Stromal cell of bone marrow (primary cell): ENCODE measurements around the gene B3GNT9.
A peak's percentile ranks its signal among the peaks of the same experiment; 100 is the strongest.
"Not testable (repeated sequence)": the region's sequence is repeated elsewhere in the genome, so short reads cannot be mapped to it uniquely, and the experiment has no call there.

Experiments used
- DNase-seq: peaks from one replicate; pipeline ENCODE4 v3.0.0-alpha.2; 2012; ENCODE audit warnings: low read depth

B3GNT9 gene

GRCh38 chr16:67150047-67150832, 558 bp downstream of the B3GNT9 start:
- DNase-seq = no peak

- no peak for DNase-seq
Observed at GRCh38 chr16:67149276-67150046, 1.3 kb downstream of the B3GNT9 start.

GRCh38 chr16:67148656-67149275, 2.0 kb downstream of the B3GNT9 start:
- DNase-seq = no peak

- DNase-seq = no peak
Observed at GRCh38 chr16:67148221-67148620, 2.6 kb downstream of the B3GNT9 start.

GRCh38 chr16:67147437-67148140, 3.2 kb downstream of the B3GNT9 start:
- DNase-seq = no peak

GRCh38 chr16:67146523-67147357, 4.1 kb downstream of the B3GNT9 start:
- no peak for DNase-seq

GRCh38 chr16:67145746-67146145, 5.1 kb downstream of the B3GNT9 start:
- no peak for DNase-seq

- no peak for DNase-seq
Observed at GRCh38 chr16:67144943-67145342, 5.9 kb downstream of the B3GNT9 start.

DNA sequence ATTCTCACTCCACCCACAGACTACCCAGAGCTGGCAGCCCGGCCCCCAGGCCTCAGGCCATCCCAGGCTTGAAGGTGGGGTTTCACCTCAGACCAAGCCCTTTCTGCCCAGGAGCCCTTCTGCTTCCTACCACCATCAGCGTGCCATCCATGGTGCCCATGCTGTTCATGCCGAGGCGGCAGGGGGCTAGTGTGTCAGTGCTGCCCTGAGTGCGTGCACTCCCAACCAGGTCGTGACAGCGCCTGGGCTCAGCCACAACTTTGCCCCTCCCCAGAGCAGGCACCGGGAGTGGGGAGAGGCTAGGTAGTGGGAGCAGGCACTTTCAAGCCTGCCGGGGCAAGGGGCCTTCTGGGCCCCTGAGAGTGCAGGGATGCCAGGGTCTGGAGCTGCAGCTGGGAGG, 8.5 kb downstream of the B3GNT9 start:
- no peak for DNase-seq

- DNase-seq = no peak
Observed at GRCh38 chr16:67141391-67141790, 9.4 kb downstream of the B3GNT9 start.

DNA sequence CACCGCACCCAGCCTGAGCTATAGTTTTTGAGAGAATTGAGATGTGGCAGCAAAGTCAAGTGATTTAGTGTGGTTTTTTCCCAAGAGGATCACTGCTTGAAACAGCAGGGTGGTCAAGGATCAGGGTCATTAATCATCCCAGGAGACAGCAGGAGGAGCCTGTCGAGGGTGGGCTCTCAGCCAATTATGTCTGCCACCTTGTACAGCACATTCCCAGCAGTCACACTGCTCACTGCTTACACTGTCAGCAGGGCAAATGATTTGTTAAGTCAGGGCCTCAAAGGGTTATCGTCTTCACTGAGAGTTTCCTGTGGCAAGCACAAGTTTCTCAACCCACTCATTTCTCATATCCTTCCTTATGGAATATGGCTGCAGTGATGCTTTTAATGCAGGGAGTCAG, 13.2 kb downstream of the B3GNT9 start:
- no peak for DNase-seq

DNA sequence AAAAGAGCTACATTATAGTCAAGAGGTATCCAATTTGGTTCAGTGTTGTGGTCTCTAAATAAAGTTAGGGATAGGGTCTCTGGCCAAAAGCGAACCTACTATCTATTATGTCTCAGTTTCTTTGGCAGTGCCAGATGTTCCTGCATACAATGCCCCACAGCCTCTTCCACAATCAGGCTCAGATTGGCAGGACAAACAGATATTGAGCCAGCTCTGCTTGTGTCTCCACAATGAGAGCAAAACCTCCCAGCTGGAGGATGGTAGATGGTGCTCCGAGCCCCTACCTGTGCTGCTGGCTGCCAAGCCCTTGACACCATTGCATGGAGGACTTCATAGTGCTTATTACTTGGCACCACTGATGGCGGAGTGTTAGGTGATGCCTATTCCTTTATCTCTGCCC, 21.4 kb downstream of the B3GNT9 start:
- no peak for DNase-seq

- no peak for DNase-seq
Observed at GRCh38 chr16:67128887-67129286, 21.9 kb downstream of the B3GNT9 start.

- DNase-seq = no peak
Observed at GRCh38 chr16:67128417-67128816, 22.4 kb downstream of the B3GNT9 start.

GRCh38 chr16:67122799-67123198, 28.0 kb downstream of the B3GNT9 start:
- DNase-seq = not testable (repeated sequence)

DNA sequence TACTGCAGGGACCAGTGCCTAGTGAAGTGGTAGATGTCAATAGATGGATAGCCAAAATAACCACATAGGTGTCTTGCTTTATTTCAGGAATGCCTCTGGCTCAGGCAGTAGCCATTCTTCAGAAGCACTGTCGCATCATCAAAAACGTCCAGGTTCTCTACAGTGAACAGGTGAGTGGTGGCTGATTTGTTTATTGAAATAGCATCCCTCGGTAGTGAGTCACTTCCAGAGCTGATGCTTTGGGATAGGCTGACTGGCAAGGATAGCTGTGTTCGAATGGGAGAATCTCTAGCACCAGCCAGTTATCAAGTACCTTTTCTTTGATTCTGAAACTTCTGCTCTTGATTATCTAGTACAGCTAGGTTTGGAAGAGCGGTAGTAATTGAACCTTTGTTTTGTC, 30.8 kb downstream of the B3GNT9 start:
- DNase-seq = no peak

DNA sequence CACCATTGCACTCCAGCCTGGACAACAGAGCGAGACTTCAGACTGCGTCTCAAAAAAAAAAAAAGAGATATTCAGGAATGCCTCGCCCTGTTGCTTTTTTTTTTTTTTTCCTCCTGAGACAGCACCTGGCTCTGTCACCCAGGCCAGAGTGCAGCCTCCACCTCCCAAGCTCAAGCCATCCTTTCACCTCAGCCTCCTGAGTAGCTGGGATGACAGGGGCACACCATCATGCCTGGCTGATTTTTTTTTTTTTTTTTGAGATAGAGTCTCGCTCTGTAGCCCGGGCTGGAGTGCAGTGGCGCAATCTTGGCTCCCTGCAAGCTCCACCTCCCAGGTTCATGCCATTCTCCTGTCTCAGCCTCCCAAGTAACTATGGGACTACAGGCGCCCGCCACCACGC, 33.1 kb downstream of the B3GNT9 start:
- DNase-seq = no peak

DNA sequence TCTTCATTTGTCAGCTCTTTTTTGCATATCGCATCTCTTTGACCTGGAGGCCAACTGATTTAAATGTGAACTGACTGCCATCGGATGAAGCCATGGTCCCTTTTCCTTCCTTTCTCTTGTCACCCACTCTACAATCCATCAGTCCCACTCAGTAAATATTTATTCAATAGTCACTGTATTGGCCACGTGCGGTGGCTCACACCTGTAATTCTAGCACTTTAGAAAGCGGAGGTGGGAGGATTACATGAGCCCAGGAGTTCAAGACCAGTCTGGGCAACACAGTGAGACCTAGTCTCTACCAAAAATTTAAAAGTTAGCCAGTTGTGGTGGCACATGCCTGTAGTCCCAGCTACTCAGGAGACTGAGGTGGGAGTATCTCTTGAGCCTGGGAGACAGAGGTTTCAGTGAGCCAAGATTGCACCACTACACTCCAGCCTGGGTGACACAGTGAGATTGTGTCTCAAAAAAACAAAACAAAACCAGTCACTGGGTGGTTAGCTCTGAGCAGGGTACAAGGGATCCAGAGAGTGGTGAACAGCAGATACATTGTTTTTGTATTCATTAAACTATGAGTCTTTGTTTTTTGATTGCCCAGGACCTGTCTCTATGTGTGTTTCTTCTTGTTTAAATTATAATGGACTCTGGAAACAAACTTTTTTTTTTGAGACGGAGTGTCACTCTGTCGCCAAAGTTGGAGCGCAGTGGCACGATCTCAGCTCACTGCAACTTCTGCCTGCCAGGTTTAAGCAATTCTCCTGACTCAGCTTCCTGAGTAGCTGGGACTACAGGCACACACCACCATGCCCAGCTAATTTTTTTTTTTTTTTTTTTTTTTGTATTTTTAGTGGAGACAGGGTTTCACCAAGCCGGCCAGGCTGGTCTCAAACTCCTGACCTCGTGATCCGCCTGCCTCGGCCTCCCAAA, 34.1 kb downstream of the B3GNT9 start:
- no peak for DNase-seq

- DNase-seq = peak; percentile 88
Observed at GRCh38 chr16:67115639-67116038, 35.2 kb downstream of the B3GNT9 start.

DNA sequence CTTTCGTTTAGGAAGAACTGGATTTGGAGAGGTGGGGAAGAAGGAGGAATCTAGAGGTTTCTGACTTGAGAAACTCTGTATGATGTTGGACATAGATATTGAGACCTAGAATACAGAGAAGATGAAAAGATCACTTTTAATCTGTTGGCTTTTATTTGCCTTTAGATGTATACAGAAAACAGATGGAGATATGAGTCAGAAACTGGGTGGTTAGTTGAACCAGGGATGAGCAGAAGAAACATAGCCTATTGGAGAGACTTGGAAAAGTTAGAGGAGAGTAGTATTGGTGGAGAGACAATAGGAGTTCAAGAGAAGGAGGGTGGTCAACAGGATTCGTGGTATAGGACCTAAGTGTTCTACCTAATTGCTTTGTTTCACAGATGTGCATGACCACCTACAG, 36.0 kb downstream of the B3GNT9 start:
- DNase-seq = no peak
